A549 (cell line): ENCODE results near the gene CDH22. TPM values are rescaled to one million over a fixed set of nuclear protein-coding genes. Genes with fewer than 3 reads are reported as not detected.

ENCODE experiments used
- ATAC-seq, 2 experiments: fragments of 200-7000 bp in 1 of 2; fragments of >200 bp in 1 of 2; cut with Nextera tagmentation in 1 of 2; cut with Tn5 transposase in 1 of 2; 3 replicates each; pipeline versions ENCODE4 v1.8.0 to v1.9.1; 2018 to 2020; ENCODE audit warnings: mild to moderate bottlenecking in 1 of 2, moderate library complexity in 1 of 2
- CTCF ChIA-PET: fragments of 300-600 bp; sonication (Branson Sonifier 250); formaldehyde crosslinking; extraction: SDS; loops from one replicate; lab custom pipeline; 2021; ENCODE audit warnings: antibody characterized with exemption, inconsistent platforms; lab: Yijun Ruan, JAX
- POLR2A ChIA-PET: fragments of 350-600 bp; formaldehyde crosslinking; extraction: SDS; loops from one replicate; lab custom pipeline; 2021; ENCODE audit warnings: antibody characterized with exemption, inconsistent platforms; lab: Yijun Ruan, JAX
- DNase-seq, 2 experiments: peaks; one replicate each; pipeline versions ENCODE4 v3.0.0 to v3.0.0-alpha.2; 2011 to 2016; ENCODE audit warnings: low read depth in 1 of 2, low spot score in 1 of 2
- FAIRE-seq: peaks from 2 replicates; lab custom pipeline; 2011; peaks lifted over from hg19 to GRCh38; lab: Jason Lieb, UNC
- H3K27ac ChIP-seq, 2 experiments: fragments of >200 bp; sonication (Bioruptor Twin); formaldehyde crosslinking; 3 replicates each; pipeline ENCODE4 v1.5.1; 2016 to 2017
- H3K4me1 ChIP-seq: fragments of >200 bp; sonication (Bioruptor Twin); formaldehyde crosslinking; 3 replicates; pipeline ENCODE4 v1.6.1; 2016
- H3K4me2 ChIP-seq: fragments of >200 bp; sonication (Bioruptor Twin); formaldehyde crosslinking; 3 replicates; pipeline ENCODE4 v1.6.1; 2016
- H3K4me3 ChIP-seq: fragments of >200 bp; sonication (Bioruptor Twin); formaldehyde crosslinking; 3 replicates; pipeline ENCODE4 v1.5.1; 2016
- H3K9me3 ChIP-seq: fragments of >200 bp; sonication (Bioruptor Twin); formaldehyde crosslinking; 3 replicates; pipeline ENCODE4 v1.6.1; 2016
- ATOH8 ChIP-seq: fragments of 250-450 bp; sonication (Bioruptor Pico); IDR thresholded peaks from 2 replicates; pipeline ENCODE4 v1.5.0; 2020; ENCODE audit warnings: low read depth, mild to moderate bottlenecking, moderate library complexity
- CBX8 ChIP-seq: fragments of 200-600 bp; sonication (generic); IDR thresholded peaks from 2 replicates; pipeline ENCODE4 v1.6.1; 2016
- CEBPB ChIP-seq, 2 experiments: fragments of >200 bp in 1 of 2; sonication (Bioruptor Twin) in 1 of 2; formaldehyde crosslinking in 1 of 2; IDR thresholded peaks; 2 replicates each; pipeline ENCODE4 v1.6.1; 2012 to 2016
- CTCF ChIP-seq: fragments of >200 bp; sonication (Bioruptor Twin); formaldehyde crosslinking; IDR thresholded peaks from 3 replicates; pipeline ENCODE4 v1.5.1; 2016
- E2F6 ChIP-seq: IDR thresholded peaks from 2 replicates; pipeline ENCODE4 v1.6.1; 2012; ENCODE audit warnings: low read depth, borderline replicate concordance
- ELK1 ChIP-seq: fragments of 150-350 bp; IDR thresholded peaks from 2 replicates; pipeline ENCODE4 v1.6.1; 2014; ENCODE audit warnings: low read depth, mild to moderate bottlenecking, low read length
- FOXS1 ChIP-seq: fragments of 250-450 bp; sonication (Bioruptor Pico); IDR thresholded peaks from 2 replicates; pipeline ENCODE4 v1.5.0; 2020; ENCODE audit warnings: mild to moderate bottlenecking, moderate library complexity
- GATA3 ChIP-seq: IDR thresholded peaks from 2 replicates; pipeline ENCODE4 v1.6.1; 2012; ENCODE audit warnings: borderline replicate concordance
- HMGXB4 ChIP-seq: fragments of 250-450 bp; sonication (Bioruptor Pico); IDR thresholded peaks from 2 replicates; pipeline ENCODE4 v1.5.0; 2021; ENCODE audit warnings: mild to moderate bottlenecking, moderate library complexity, borderline replicate concordance
- HOXA7 ChIP-seq: fragments of 250-450 bp; sonication (Bioruptor Pico); IDR thresholded peaks from 2 replicates; pipeline ENCODE4 v1.5.0; 2020; ENCODE audit warnings: mild to moderate bottlenecking, moderate library complexity
- HOXB5 ChIP-seq: fragments of 250-450 bp; sonication (Bioruptor Pico); IDR thresholded peaks from 2 replicates; pipeline ENCODE4 v1.5.0; 2020; ENCODE audit warnings: mild to moderate bottlenecking, moderate library complexity
- JUN ChIP-seq, 2 experiments: fragments of >200 bp; sonication (Bioruptor Twin); formaldehyde crosslinking; IDR thresholded peaks; 2 replicates in 1 of 2; 3 replicates in 1 of 2; pipeline ENCODE4 v1.6.1; 2016 to 2017
- KDM1A ChIP-seq: fragments of 200-600 bp; sonication (generic); IDR thresholded peaks from 2 replicates; pipeline ENCODE4 v1.6.1; 2016; ENCODE audit warnings: low read depth, mild to moderate bottlenecking
- MAX ChIP-seq: IDR thresholded peaks from 2 replicates; pipeline ENCODE4 v1.6.1; 2012
- MAZ ChIP-seq: fragments of 150-350 bp; IDR thresholded peaks from 2 replicates; pipeline ENCODE4 v1.6.1; 2014; ENCODE audit warnings: antibody characterized with exemption, low read depth, low read length, borderline replicate concordance
- MYC ChIP-seq: IDR thresholded peaks from 2 replicates; pipeline ENCODE4 v1.6.1; 2012; ENCODE audit warnings: mild to moderate bottlenecking, inconsistent platforms, low read length, improper control_type of control experiment, borderline replicate concordance
- NPAS2 ChIP-seq: fragments of 250-450 bp; sonication (Bioruptor Pico); IDR thresholded peaks from 2 replicates; pipeline ENCODE4 v1.8.0; 2022; ENCODE audit warnings: mild to moderate bottlenecking, moderate library complexity, borderline replicate concordance
- PBX3 ChIP-seq: IDR thresholded peaks from 2 replicates; pipeline ENCODE4 v1.6.1; 2012
- RCOR1 ChIP-seq: fragments of 150-350 bp; IDR thresholded peaks from 2 replicates; pipeline ENCODE4 v1.6.1; 2014; ENCODE audit warnings: antibody characterized with exemption, low read length, low read depth
- RNF2 ChIP-seq: fragments of 200-600 bp; sonication (generic); IDR thresholded peaks from 2 replicates; pipeline ENCODE4 v1.6.1; 2016; ENCODE audit warnings: low read depth, mild to moderate bottlenecking, antibody characterized with exemption, moderate library complexity, borderline replicate concordance
- SMC3 ChIP-seq: fragments of >200 bp; sonication (Bioruptor Twin); formaldehyde crosslinking; IDR thresholded peaks from 3 replicates; pipeline ENCODE4 v1.6.1; 2018; ENCODE audit warnings: inconsistent platforms
- SREBF2 ChIP-seq: fragments of 450-650 bp; IDR thresholded peaks from 2 replicates; pipeline ENCODE4 v1.6.1; 2014; ENCODE audit warnings: mild to moderate bottlenecking, moderate library complexity
- TFCP2L1 ChIP-seq: fragments of 250-450 bp; sonication (Bioruptor Pico); IDR thresholded peaks from 2 replicates; pipeline ENCODE4 v1.5.0; 2021; ENCODE audit warnings: mild to moderate bottlenecking
- ZC3H11A ChIP-seq: fragments of 450-650 bp; IDR thresholded peaks from 2 replicates; pipeline ENCODE4 v1.6.1; 2014; ENCODE audit warnings: antibody characterized with exemption, mild to moderate bottlenecking
- ZFP36 ChIP-seq: fragments of 450-650 bp; IDR thresholded peaks from 2 replicates; pipeline ENCODE4 v1.6.1; 2014; ENCODE audit warnings: borderline replicate concordance; ENCODE audit not compliant: partially characterized antibody
- WGBS: methylation state at CpG from one replicate; pipeline ENCODE4 v1.1.6; 2017; ENCODE audit errors: missing lambda C conversion rate; 5-methylcytosine and 5-hydroxymethylcytosine counted together
- polyA plus RNA-seq, 4 experiments: library from polyadenylated mRNA; depleted of rRNA in 3 of 4; stranded (reverse); fragments of >200 nt; fragmentation: RNase III in 1 of 4; extraction: RNeasy Plus Mini Kit Qiagen cat#74134 plus additional on column Dnase treatment in 1 of 4; gene quantifications; 2 replicates in 3 of 4; 3 replicates in 1 of 4; pipeline ENCODE4 v1.2.3, GENCODE V29; 2011 to 2017

The CDH22 gene
- polyA plus RNA-seq, 2 of the 4 experiments (the other 2 are of a cell fraction) = not detected

GRCh38 chr20:46150943-46151342 lies 157.4 kb downstream of the CDH22 start:
- H3K4me1 ChIP-seq = no peaks in the 10 kb centered on the region
- FAIRE-seq (no peak), DNase-seq (no peak), ATAC-seq (no peak)
- H3K4me2 ChIP-seq = no peak overlapping the region
- ChIA-PET POLR2A (no interaction called here), CTCF (interaction anchor here (0.6 to 2.9 kb wide), 22 partner anchors 10 to 223 kb away, joined by 3 to 14 read pairs (median 4); no protein-coding TSS in a partner anchor)
- WGBS = 55% methylated on average over 5 of the region's 5 CpGs
- no peak for TF ChIP-seq MAX
- TF ChIP-seq ZC3H11A = no peak
- no peak for TF ChIP-seq E2F6
- TF ChIP-seq ZFP36 = no peak
- TF ChIP-seq GATA3 = no peak
- no peak for TF ChIP-seq MYC
- no peak for TF ChIP-seq ELK1
- TF ChIP-seq SMC3 = no peak
- TF ChIP-seq JUN (IDR thresholded peaks at IDR 0.05) = no peak
- no peak for TF ChIP-seq SREBF2
- no peak for TF ChIP-seq CBX8
- TF ChIP-seq KDM1A = no peak
- no peak for TF ChIP-seq MAZ
- no peak for TF ChIP-seq HMGXB4 (CRISPR knock-in tag)
- TF ChIP-seq HOXA7 (CRISPR knock-in tag) = no peak
- no peak for TF ChIP-seq HOXB5 (CRISPR knock-in tag)
- TF ChIP-seq CEBPB (IDR thresholded peaks at IDR 0.05) = no peak
- TF ChIP-seq NPAS2 = no peak
- H3K9me3 ChIP-seq = no peaks in the 10 kb centered on the region
- H3K4me3 ChIP-seq = no peak overlapping the region
- no peak overlapping the region for H3K27ac ChIP-seq

GRCh38 chr20:46148313-46149208 lies 159.7 kb downstream of the CDH22 start:
- FAIRE-seq = no peak
- Histone ChIP-seq H3K9me3 (no peaks in the 10 kb centered on the region), H3K4me3 (no peak overlapping the region), H3K4me1 (no peaks in the 10 kb centered on the region), H3K4me2 (no peak overlapping the region), H3K27ac (no peak overlapping the region)
- no peak for DNase-seq
- ChIA-PET POLR2A (no interaction called here), CTCF (interaction anchor here (1.0 to 2.4 kb wide), 5 partner anchors 8 to 263 kb away, joined by 4 to 14 read pairs (median 7); no protein-coding TSS in a partner anchor)
- TF ChIP-seq CEBPB (IDR thresholded peaks at IDR 0.05) (no peak), FOXS1 (CRISPR knock-in tag) (no peak)
- no peak for ATAC-seq
- 55% methylated on average over 14 of the region's 14 CpGs for WGBS

GRCh38 chr20:46145713-46146112 lies 162.6 kb downstream of the CDH22 start:
- DNase-seq = no peak
- no peaks in the 10 kb centered on the region for H3K9me3 ChIP-seq
- POLR2A ChIA-PET = no interaction called here
- H3K4me1 ChIP-seq = no peaks in the 10 kb centered on the region
- no peak overlapping the region for H3K4me3 ChIP-seq
- ATAC-seq = no peak
- CTCF ChIA-PET = interaction anchor here (0.7 to 3.3 kb wide), 5 partner anchors 11 to 203 kb away, joined by 3 to 22 read pairs (median 5); no protein-coding TSS in a partner anchor
- no peak overlapping the region for H3K27ac ChIP-seq
- no peak for FAIRE-seq
- 58% methylated on average over 3 of the region's 3 CpGs for WGBS
- H3K4me2 ChIP-seq = no peak overlapping the region
- TF ChIP-seq PBX3 (no peak), TFCP2L1 (CRISPR knock-in tag) (no peak), CEBPB (IDR thresholded peaks at IDR 0.05) (no peak), RCOR1 (no peak), ATOH8 (CRISPR knock-in tag) (no peak), RNF2 (no peak), CTCF (no peak)
